Measurements from ENCODE around the gene HSFX4.

DNA sequence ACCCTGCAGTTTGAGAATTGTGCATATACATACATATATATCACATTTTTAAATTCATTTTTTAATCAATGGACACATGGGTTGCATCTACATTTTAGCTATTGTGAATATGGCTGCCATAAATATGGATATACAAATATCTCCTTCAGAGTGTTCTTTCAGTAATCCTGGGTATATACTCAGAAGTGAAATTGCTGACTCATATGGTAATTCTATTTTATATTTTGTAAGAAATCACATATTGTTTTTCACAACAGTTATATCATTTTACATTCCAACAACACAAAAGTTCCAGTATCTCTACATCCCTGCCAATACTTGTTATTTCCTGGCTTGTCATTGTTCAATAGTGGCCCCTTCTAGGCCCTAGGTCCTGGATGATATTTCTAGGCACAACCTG is 20.6 kb upstream of the HSFX4 start:
- no peak for TF ChIP-seq POLR2AphosphoS5 (IDR thresholded peaks at IDR 0.05)
- TF ChIP-seq, protein P1, sequence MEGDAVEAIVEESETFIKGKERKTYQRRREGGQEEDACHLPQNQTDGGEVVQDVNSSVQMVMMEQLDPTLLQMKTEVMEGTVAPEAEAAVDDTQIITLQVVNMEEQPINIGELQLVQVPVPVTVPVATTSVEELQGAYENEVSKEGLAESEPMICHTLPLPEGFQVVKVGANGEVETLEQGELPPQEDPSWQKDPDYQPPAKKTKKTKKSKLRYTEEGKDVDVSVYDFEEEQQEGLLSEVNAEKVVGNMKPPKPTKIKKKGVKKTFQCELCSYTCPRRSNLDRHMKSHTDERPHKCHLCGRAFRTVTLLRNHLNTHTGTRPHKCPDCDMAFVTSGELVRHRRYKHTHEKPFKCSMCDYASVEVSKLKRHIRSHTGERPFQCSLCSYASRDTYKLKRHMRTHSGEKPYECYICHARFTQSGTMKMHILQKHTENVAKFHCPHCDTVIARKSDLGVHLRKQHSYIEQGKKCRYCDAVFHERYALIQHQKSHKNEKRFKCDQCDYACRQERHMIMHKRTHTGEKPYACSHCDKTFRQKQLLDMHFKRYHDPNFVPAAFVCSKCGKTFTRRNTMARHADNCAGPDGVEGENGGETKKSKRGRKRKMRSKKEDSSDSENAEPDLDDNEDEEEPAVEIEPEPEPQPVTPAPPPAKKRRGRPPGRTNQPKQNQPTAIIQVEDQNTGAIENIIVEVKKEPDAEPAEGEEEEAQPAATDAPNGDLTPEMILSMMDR (IDR thresholded peaks at IDR 0.05), result no peak
